Measurements from ENCODE around the gene FAM120A.
"Not testable (repeated sequence)": the region's sequence is repeated elsewhere in the genome, so short reads cannot be mapped to it uniquely, and the experiment has no call there.

The FAM120A gene, protein sequence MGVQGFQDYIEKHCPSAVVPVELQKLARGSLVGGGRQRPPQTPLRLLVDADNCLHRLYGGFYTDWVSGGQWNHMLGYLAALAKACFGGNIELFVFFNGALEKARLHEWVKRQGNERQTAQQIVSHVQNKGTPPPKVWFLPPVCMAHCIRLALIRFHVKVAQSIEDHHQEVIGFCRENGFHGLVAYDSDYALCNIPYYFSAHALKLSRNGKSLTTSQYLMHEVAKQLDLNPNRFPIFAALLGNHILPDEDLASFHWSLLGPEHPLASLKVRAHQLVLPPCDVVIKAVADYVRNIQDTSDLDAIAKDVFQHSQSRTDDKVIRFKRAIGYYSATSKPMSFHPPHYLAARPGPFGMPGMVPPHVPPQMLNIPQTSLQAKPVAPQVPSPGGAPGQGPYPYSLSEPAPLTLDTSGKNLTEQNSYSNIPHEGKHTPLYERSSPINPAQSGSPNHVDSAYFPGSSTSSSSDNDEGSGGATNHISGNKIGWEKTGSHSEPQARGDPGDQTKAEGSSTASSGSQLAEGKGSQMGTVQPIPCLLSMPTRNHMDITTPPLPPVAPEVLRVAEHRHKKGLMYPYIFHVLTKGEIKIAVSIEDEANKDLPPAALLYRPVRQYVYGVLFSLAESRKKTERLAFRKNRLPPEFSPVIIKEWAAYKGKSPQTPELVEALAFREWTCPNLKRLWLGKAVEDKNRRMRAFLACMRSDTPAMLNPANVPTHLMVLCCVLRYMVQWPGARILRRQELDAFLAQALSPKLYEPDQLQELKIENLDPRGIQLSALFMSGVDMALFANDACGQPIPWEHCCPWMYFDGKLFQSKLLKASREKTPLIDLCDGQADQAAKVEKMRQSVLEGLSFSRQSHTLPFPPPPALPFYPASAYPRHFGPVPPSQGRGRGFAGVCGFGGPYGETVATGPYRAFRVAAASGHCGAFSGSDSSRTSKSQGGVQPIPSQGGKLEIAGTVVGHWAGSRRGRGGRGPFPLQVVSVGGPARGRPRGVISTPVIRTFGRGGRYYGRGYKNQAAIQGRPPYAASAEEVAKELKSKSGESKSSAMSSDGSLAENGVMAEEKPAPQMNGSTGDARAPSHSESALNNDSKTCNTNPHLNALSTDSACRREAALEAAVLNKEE

DNA sequence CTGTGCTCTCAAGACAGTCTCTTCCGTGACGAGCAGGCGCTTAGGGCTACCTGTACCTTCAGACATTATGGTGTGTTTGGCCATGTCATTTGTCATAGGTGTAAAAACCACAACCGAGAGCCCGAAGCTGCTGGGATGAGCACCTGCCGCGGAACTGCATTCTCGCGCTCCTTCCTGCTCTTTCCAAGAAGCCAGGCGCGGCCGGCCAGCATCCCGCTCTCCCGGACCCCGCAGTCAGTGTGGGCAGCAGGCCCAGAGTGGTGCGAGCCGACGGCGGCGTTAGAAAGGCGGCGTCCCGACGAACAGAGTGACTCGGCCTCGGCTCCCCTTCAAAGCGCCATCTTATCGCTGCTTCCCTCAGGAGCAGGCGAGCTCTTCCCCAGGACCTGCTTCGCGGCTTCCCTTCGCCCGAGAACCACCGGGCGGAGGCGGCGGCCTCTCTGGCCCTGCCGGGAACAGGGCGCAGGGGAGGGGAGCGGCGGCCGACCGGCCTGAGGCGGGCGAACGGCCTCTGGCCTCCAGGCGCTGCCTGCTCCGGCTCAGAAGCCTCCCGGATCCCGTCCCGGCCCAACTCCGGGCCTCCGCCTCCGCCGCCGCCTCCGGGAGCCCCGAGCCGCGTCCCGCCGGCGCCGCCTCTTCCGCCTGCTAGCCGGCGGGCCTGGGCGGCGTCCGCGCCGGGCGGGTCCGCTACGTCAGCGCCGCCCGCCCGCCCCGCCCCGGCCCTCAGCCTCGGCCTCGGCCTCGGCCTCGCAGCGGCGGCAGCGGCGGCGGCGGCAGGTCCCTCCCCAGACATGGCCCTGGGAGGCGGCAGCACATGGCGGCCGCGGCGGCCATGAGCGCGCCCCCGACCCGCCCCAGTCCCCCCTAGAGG lies at the start of gene FAM120A:
Gene FAM120A, plus strand, starts transcription at position 741 of the 871 bp plus-strand sequence. CDS start 231 bp downstream, outside the sequence.
- H3K4me3 ChIP-seq (ENCODE audit: low read depth, low read length), result peak within 1 kb of the TSS; percentile 93

GRCh38 chr9:93406371-93406770 lies 45.1 kb upstream of the FAM120A start:
- no peak overlapping the region for H3K4me3 ChIP-seq (ENCODE audit: low read depth, low read length)

DNA sequence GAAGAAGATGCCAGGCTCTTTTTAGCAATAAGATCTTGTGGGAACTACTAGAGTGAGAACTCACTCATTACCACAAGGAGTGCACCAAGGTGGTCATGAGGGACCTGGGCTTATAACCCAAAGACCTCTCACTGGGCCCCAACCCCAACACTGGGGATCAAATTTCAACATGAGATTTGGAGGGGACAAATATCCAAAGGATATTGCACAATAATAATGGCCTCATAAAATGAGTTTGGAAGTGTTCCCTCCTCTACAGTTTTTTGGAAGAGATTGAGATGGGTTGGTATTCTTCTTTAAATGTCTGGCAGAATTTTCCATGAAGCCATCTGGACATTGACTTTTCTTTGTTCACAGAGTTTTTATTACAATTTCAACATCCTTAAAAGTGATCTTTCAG lies 38.0 kb upstream of the FAM120A start:
- no peak overlapping the region for H3K4me3 ChIP-seq (ENCODE audit: low read depth, low read length)

DNA sequence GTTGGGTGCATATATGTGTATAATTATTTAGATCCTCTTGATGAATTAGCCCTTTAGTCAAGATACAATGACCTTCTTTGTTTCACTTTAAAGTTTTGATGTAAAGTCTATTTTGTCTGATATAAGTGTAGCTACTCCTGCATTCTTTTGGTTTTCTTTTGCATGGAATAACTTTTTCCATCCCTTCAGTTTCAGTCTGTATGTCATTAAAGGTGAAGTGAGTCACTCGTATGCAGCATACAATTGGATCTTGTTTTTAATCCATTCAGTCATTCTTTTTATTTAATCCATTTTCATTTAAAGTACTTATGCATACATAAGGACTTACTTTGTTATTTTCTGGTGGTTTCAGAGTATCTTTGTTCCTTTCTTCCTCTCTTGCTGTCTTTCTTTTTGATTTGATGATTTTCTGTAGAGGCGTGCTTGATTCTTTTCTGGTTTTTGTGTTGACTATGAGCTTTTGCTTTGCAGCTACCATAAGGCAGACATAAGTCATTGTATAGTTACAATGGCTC lies 36.3 kb upstream of the FAM120A start:
- H3K4me3 ChIP-seq (ENCODE audit: low read depth, low read length), result no peak overlapping the region

GRCh38 chr9:93416530-93417235 lies 34.8 kb upstream of the FAM120A start:
- H3K4me3 ChIP-seq (ENCODE audit: low read depth, low read length), result no peak overlapping the region

DNA sequence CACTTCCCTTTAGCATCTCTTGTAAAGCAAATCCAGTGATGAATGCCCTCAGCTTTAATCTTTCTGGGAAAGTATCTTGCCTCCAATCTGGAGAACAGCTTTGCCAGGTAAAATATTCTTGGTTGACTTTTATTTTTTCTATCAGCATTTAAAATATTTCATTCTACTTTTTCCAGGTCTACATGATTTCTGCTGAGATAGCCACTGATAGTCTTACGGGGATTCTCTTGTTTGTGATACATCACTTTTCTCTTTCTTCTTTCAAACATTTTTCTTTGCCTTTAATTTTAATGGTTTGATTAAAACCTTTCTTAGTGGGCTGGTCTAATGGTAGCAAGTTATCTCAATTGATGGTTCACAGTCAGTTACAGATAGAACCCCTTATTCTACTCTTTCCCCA lies 33.9 kb upstream of the FAM120A start:
- H3K4me3 ChIP-seq (ENCODE audit: low read depth, low read length), result no peak overlapping the region

GRCh38 chr9:93419023-93419422 lies 32.5 kb upstream of the FAM120A start:
- H3K4me3 ChIP-seq (ENCODE audit: low read depth, low read length), result no peak overlapping the region

DNA sequence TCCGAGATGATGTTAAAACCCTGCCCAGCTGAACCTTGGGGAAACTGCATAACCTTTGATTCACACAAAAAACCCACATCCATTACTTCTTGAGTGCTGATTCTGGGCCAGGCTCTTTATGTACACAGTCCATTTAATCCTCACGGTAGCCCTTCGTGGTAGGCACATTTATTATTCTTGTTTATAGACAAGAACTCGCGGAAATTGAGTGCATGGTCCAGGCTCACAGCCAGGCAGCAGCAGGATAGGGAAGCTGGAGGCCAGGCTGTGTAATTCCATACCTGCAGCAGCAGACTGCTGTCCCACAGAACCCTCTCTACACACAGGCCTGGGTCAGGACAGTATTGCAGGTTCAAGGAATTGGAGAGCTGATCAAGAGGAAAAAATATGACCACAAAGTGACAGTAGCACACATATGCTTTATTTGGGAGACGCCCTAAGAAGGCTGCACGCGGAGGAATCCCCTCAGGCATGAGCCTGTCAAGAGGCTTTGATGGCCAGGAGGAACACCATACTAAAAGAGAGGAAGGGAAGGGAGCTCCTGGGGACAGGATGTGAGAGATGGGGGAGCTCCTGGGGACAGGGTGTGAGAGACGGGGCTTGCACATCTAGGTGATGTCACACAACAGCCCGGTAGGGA lies 28.4 kb upstream of the FAM120A start:
- no peak overlapping the region for H3K4me3 ChIP-seq (ENCODE audit: low read depth, low read length)

- no peak overlapping the region for H3K4me3 ChIP-seq (ENCODE audit: low read depth, low read length)
Observed at GRCh38 chr9:93427655-93428379, 23.7 kb upstream of the FAM120A start.

DNA sequence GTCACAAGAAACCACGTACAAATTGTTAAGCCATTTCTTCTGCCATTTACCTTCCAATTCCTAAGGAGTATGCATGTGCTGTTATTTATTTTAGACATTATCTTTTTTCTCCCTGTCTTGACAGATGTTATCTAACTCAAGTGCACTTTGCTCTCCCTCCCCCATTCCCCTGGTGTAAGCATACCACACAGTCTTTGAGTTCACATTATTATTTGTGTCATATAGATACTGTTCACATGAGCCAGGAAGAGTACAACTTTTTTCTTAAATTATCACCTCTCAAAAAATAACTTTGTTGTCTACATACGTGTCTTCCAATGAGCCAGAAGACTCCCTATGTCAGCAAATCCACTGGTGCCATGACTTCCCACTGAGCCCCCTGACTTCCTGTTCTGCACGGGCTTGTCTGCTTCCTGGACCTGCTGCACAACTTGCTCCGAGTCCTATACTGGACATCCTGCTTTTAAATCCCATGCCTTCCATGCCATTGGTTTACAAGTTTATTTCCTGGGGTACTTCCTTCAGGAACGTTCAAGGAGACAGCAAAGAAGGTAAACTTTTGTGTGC lies 19.9 kb upstream of the FAM120A start:
- H3K4me3 ChIP-seq (ENCODE audit: low read depth, low read length), result no peak overlapping the region

DNA sequence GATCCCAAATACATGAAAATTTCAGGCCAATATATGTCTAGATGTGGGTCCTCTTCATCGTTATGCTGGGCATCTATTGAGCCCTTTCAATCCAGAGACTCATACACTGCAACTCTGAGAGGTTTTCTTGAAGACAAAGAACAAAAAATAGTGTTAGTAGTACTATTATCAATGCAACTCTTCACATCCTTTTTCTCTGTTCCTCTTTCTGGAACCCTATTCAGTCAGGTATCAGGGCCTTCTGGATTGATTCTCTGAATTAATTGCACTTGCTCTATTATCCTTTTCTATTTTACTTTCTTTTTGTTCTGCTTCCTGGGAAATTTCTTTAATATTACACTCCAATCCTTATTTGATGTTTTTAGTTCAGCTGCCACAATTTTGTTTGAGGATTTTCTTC lies 18.5 kb upstream of the FAM120A start:
- H3K4me3 ChIP-seq (ENCODE audit: low read depth, low read length), result no peak overlapping the region

- H3K4me3 ChIP-seq (ENCODE audit: low read depth, low read length), result no peak overlapping the region
Observed at GRCh38 chr9:93434056-93434455, 17.4 kb upstream of the FAM120A start.

- no peak overlapping the region for H3K4me3 ChIP-seq (ENCODE audit: low read depth, low read length)
Observed at GRCh38 chr9:93435386-93435785, 16.1 kb upstream of the FAM120A start.

- no peak overlapping the region for H3K4me3 ChIP-seq (ENCODE audit: low read depth, low read length)
Observed at GRCh38 chr9:93436218-93436617, 15.3 kb upstream of the FAM120A start.

DNA sequence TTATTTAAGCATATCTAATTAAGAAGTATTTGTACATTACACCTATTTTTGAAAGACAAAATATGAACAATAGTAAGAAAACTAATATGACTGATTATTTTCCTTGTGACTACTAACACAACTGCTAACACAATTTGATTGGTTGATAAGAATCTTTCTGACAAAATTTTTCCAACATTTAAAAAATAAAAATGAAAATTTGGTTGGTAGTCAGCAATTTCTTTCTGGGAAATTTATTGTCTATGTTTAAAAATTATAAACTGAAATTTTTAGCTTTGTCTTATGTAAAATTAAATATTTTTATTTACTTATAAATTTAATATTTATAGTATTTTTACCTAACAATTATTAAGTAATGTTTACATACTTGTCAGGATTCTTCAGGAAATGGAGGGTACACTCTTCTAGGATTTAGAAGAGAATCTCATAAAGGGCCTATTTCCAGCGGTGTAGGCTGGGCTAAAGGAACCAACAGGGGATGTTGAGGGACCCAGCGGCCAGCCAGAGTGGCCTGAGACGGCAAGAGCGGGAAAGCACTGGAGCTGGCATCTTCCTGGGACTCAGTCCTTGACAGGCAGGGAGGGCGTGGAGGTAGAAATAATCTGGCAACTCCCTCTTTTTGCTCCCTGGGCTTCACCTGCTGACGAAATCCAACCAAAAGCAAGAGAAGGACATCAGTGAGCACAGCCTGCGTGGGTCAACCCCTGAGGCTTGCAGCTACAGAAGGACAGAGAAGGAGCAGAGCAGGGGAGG lies 14.7 kb upstream of the FAM120A start:
- H3K4me3 ChIP-seq (ENCODE audit: low read depth, low read length), result no peak overlapping the region

GRCh38 chr9:93437996-93438395 lies 13.5 kb upstream of the FAM120A start:
- no peak overlapping the region for H3K4me3 ChIP-seq (ENCODE audit: low read depth, low read length)

- H3K4me3 ChIP-seq (ENCODE audit: low read depth, low read length), result not testable (repeated sequence)
Observed at GRCh38 chr9:93439301-93439700, 12.2 kb upstream of the FAM120A start.
